GM18907 (cell line): ENCODE results near the gene RNF224.

Source experiments
- ATAC-seq: cut with Tn5 transposase; IDR thresholded peaks from one replicate; pipeline ENCODE4 v1.9.1; 2021; ENCODE audit warnings: mild to moderate bottlenecking, moderate library complexity; ENCODE audit not compliant: unreplicated experiment

RNF224 gene

DNA sequence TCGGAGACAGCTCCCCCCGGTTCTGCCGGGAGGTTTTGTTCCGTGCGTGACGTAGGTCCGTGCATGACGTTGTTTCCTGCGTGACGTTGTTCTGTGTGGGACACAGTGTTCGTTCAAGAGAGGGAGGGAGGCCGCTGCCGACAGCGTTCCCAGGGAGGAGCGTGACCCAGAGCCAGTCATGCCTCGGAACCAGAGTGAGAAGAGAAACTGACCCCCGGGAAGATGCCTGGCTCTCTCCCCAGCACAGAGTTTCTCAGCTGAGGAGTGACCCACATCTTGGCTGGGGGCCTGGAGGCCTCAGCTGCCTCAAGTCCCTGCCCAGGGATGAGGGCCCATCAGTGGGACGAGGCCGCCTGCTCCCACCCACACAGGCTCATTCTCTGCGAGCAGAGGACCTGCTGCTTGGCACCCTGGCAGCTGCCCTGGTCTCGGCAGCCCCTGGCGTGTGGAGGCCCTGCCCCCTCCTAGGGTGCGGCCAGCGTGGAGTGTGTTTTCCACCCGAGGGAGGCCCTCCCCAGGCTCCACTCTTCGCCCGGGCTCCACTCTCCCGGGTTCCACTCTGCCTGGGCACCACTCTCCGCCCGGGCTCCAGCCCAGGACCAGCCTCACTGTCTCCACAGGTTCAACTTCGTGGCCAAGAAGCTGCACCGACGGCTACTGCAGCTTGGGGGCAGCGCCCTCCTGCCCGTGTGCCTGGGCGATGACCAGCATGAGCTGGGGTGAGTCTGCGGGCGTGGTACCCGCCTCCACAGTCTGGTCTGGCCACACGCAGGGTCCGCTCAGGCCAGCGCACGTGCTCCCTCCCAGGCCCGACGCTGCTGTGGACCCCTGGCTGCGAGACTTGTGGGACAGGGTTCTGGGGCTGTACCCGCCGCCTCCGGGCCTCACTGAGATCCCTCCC is 13.9 kb upstream of the RNF224 start:
- no peak for ATAC-seq

DNA sequence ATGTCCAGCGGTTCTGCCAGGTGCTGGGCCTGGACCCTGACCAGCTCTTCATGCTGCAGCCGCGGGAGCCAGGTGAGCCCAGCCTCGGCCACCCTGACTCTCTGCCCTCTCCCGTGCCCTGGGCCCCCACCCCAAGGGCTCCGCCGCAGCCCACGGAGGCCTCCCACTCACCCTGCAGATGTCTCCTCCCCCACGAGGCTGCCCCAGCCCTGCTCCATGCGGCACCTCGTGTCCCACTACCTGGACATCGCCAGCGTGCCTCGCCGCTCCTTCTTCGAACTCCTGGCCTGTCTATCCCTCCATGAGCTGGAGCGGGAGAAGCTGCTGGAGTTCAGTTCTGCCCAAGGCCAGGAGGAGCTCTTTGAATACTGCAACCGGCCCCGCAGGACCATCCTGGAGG is 12.7 kb upstream of the RNF224 start:
- ATAC-seq: no peak

DNA sequence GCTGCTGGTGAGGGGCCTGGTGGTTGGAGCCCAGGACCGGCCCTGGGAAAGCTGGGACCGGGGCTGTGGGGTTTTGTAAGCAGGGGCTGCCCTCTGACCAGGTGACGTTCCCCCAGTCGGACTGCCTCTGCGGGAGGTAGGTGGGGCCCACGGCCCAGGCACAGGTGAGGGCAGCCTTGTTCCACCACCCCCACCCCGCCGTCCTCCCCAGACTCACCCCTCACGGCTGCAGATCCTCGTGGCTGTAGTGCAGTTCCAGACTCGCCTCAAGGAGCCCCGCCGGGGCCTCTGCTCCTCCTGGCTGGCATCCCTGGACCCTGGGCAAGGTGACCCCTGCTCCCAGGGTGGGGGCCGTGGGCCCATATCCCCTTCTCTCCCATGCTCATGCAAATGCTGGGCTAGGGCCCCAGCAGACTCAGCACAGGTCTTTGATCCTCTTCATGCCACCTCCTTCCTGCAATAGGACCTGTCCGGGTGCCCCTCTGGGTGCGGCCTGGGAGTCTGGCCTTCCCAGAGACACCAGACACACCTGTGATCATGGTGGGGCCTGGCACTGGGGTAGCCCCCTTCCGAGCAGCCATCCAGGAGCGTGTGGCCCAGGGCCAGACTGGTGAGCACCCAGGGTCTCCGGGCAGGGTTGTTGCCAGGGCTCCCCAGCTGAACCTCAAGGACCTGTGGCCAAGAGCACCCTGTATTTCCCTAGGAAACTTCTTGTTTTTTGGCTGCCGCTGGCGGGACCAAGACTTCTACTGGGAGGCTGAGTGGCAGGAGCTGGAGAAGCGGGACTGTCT is 11.9 kb upstream of the RNF224 start:
- ATAC-seq: no peak

DNA sequence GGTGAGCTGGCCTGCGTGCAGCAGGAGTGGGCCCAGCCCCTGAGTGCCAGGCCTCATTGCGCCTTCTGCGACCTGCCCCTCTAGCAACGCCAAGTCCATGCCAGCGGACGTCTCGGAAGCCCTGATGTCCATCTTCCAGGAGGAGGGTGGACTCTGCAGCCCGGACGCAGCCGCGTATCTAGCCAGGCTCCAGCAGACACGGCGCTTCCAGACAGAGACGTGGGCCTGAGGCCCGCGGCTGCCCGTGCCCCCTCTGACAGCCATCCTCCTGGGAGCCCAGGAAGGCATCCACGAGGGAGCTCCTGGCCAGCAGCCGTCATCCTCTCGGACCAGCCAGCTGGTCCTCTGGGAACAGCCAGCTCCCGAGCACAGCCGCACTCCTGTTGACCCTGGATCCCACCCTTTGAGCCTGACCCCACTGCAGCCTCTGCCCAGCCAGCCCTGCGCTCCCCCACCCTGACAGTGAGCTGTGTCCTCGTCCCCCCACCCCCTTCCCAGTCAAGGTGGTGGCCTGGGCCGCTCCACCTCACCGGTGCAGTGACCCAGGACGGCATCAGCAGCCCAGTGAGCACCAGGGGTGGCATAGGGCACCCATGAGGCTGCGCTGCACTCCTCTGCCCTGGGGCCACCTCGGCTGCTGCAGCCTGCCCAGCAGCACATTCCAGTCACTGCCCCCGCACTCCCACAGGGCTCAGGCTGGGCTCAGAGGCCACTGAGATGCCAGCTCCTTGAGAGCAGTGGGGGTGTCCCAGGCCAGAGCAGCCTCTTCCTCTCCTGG is 10.9 kb upstream of the RNF224 start:
- no peak for ATAC-seq

DNA sequence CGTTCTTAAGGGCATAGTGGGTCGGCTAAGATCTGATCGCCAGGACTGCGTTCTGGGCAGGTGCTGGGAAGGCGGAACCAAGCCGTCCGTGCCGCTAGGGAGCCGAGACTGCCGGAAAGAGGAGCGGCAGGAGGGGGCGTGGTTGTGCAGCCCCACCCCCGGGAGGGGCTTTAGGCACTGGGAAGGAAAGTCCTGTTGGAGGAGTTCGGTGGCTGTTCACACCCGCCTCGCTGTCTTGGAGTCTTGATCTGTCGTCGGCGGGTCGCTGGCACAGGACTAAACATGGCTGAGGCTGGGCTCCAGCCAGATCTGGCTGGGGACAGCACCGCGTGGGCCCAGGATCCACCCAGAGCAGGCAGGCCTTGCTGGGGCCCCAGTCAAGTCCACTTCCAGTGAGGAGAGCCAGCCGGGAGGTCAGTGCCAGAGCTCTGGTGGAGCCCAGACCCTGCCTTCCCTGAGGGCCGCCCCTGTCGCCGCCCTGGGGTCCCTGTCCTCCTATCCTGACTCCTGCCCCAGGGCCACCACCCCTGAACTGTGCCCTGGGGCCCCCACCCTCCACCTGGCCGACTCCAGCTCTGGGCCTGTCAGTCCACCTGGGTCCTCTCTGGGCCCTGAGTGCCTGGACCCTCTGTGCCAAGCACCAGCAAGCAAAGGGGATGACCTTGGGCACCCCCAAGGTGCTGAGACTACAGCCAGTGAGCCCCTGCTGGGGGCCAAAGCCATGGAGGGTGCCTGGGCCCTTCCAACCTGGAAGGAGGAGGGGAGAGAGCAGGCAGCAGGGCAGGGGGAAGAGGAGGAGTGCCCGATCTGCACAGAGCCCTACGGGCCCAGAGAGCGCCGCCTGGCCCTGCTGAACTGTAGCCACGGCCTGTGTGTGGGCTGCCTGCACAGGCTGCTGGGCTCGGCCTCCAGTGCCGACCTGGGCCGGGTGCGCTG is 9.8 kb upstream of the RNF224 start:
- no peak for ATAC-seq

DNA sequence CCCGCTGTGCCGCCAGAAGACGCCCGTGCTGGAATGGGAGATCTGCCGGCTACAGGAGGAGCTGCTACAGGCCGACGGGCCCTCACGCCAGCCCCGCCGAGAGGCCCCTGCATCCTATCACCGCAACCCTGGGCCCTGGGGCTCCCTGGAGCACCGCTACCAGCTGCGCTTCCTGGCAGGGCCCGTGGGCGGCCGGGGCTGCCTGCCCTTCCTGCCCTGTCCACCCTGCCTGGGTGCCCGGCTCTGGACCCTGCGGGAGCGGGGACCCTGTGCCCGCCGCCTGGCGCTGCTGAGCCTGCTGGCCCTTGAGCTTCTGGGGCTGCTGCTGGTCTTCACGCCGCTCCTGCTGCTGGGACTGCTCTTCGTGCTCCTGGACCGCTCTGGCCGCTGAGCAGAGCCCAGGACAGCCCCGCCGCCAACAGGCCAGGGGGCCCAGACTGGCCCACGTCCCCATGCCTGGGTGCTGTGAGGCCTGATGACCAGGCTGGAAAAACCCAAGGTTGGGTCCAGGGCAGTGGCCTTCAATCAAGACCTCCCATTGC is 9.0 kb upstream of the RNF224 start:
- ATAC-seq: no peak

DNA sequence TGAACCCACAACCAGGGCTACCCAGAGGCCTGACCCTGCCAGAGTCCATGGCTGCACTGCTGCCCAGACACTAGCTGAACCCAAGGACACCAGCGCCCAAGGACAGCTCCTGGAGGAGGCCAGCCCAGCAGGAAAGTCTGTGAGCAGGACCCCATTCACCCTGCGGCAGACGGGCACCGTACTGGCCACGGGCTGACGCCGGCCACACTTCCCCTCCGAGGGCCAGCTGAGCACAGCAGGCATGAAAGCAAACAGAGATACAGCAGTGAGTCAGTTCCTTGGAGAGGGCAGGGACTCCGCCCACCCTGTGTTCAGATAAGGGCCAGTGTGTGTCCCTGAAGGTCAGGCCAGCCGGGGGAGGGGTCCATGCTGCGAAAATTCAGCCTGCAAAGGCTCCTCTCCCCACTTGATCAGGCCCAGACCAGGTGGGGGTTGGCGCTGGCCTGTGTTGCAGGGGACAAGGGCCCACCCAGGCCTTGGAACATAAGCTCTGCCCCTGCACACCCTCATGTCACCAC is 8.5 kb upstream of the RNF224 start:
- no peak for ATAC-seq

DNA sequence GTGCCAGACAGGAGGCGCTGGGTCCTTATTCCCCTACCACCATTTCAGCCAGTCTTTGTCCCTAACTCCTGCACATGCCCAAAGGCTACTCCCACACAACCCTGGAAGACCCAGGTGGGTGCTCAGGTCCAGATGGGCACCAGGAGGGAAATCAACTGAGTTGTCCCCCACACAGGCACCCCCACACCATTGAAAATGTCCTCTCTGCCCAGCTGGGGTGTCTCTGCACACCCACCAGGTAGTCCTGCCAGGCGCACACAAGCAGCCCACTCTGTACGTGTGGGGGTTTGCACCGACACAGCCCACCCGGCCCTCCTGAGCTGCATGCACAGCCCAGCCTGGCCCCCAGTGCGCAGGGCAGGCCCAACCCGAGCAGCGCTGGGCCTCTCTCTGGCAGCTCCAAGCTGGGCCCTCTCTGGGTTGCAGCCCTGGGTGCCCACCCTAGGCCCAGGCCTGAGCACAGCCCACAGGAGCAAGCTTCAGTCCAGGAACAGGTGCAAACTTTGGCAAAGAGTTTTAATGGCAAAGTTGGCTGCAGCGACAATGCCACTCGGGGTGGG is 7.5 kb upstream of the RNF224 start:
- ATAC-seq: no peak

DNA sequence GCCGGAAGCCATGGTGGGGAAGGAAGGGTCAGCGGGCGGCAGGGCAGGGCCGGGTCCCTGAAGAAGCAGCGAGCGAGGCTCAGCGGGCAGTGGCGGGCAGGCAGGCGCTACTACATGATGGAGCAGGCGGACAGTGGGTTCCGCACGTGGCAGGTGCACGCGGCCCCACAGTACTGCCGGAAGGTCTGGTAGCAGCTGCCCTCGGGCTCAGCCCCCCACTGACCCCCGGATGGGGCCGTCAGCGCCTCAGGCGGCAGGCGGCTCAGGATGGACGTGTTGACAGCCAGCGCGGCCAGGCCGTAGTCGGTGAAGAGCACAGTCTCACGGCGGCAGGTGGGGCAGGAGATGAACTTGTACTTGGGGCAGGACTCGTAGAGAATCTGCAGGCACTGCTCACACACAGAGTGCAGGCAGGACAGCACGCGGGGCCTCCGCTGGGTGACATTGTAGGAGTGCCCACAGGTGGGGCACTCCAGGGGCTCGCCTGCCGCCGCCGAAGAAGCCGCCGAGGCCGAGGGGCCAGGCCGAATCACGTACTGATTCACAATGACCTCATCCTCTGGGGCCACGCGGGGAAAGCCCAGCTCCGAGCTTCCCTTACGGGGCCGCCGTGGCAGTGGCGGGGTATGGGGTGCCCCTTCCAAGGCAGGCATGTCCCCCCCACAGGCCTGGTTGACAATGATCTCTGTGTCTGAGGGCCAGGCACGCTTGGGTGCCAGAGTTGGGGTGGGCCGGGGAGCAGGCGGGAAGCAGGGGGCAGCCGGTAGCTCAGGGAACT is 6.8 kb upstream of the RNF224 start:
- no peak for ATAC-seq

DNA sequence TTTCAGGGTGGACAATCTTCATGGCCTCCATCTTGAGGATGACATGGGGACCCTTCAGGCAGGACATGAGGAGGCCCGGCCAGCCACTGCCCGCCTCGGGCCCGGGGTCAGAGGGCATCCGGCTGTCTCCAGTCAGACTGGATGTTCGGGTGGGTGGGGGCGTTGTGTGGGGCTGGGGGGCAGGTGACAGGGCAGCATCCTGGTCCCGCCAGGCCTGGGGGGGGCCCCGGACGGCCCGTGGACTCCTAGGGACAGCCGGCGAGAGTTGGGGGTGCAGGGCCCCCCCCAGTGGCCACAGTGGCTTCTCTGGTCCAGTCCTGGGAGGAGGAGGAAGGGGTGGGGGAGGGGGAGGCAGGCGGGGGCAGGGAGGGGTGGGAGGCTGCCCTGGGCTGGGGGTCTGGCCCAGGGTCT is 6.2 kb upstream of the RNF224 start:
- no peak for ATAC-seq

DNA sequence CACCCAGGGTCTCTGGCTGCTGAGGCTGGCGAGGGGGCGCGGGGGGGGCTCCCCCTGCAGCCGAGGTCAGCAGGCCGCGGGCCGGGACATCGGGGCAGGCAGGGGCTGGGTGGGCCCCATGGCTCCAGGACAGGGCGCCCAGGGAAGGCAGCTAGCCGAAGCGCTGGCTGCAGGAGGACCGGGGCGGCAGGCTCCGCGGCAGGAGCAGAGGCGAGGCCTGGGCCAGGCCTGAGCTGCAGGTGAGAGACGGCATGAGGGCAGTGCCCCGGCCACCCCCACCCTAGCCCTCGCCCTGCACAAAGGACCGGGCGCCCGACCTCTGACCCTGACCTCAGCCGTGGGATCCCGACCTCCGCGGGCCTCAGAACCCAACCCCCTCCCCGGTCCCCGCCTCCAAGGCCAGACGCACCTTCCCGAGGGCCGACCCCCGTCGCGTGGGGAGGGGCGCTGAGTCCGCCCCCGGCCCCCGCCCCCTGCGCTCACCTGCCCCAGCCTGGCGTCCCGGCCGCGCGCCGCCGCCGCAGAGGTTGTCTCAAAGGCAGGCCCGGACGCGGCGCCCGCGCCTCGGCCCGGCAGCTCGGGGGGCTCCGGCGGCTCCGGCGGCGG is 5.7 kb upstream of the RNF224 start:
- no peak for ATAC-seq

DNA sequence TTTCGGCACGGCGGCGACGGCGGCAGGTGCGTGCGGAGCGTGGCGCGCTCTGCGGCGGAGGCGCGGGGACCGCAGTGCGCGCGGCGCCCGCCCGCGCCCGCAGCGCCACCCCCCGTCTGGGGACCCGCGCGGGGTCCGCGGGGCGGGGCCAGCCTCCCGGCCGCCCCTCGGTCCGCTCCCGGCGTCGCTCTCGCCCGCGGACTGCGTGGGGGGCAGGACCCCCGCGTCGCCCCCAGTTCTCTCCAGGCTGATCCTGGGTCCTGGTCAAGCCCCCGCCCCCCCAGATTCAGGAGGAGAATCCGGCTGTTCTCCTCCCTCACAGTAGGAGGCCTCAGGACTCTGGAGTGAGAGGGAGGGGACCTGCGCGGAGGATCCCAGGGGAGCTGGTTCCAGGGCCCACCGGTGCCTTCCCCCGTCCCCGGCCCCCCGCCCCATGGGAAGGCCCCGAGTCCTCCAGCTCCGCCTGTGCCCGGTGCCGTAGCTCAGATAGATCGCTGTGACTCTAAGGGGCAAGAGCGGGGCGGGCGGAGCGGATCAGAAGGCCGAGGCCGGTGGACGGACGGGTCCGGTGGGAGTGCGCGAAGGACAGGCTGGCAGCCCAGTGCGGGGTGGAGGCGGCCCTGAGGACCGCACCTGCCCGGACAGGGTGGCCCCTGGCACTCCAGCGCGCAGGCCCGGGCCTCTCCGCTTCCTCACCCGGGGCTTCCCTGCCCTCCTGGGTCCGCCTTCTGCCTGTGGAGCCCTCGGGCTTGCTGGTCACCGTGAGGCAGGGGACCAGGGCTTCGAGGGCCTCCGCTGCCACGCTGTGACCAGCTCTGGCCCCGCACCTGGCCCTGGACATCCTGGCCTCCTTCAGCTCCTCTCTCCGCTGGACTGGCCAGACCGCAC is 4.9 kb upstream of the RNF224 start, which contains the start of gene RNF208:
RNF208 (minus strand) TSS at position 51 of the 888 bp plus-strand sequence. CDS start 1,028 bp downstream, outside the sequence.
- peak; percentile 6 for ATAC-seq

DNA sequence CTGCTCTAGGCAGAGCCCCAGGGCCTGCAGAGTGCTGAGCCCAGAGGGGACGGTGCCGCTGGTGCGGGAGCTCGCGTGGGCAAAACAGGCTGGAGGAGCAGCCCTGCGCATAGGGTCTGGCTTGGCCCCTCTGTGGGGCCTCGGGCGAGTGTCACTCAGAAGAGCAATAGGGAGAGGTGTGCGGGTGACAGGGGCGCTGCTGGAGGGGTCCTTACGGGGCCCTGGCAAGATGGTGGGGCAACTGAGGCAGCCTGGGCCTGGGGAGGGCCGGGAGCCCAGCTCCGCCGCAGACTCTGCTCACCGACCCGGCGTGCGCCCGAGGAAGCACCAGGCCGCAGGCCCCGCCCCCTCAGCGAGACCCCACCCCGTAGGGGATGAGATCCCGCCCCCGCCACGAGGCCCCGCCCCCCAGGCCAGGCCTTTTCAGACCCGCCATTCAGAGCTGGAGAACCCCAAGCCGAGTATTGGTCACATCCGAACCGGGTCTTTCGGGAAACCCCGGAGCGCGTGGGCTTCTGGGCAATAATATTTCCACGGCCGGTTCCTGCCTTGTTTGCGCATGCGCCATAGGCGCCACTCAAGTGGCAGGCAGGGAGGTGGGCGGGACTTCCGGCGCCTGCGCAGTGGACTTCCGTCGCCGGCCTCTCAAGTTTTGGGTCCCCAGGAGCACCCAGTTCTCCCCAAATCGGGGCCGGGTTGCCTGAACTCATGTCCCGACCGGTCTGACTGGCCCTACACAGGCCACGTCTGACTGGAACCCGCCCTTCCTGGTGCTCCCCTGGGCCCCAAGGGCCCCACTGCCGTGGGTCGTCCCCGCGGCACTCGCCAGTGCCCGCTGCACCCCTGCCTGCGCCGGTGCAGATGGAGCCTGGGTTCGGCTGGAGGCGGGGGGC is 4.0 kb upstream of the RNF224 start:
- ATAC-seq: peak; percentile 63

DNA sequence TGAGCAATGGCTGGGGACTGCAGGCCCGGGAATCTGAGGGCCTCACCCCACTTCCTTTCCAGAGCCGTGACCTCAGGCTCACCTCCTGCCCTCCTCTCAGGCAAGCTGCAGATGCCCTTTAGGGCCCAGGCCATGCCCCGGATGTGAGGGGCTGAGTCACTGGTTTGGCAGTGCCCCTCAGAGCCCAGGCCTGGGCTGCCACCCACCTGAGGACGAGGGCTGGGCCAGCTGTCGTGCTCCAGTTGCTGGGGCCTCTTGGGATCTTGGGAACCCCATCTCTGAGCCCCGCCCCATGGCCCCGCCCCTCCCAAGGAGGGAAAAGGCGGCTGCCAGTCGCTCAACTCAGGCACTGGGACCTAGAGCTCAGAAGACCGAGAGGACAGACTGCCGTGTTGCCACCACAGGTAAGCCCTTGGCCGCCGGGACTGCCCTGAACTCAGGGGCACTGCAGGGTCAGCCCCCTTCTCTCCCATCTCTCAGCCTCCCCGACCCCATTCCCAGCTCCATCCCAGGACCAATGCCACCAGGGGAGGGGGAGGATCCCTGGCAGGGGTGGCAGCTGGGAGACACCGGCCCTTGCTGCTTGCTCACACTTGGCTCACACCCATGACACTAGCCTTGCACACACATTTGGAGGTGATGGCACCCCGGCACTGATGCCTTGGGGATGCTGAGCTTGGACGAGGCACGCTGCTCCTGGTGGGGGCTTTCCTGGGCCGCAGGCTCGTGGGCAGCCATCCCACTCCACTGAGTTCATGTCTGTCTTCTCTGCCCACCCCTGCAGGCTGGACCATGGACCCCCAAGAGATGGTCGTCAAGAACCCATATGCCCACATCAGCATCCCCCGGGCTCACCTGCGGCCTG is 2.2 kb upstream of the RNF224 start, which contains the start of gene CYSRT1:
CYSRT1 (plus strand) TSS at position 345 of the 865 bp plus-strand sequence; CDS start at position 793, 448 bp downstream.
- ATAC-seq: no peak
